ENCODE results near the gene HOXD13.

The HOXD13 gene

GRCh38 chr2:176133389-176133788 lies 40.9 kb downstream of the HOXD13 start:
- DNase-seq: no peak

- no peak for DNase-seq
Observed at GRCh38 chr2:176134035-176134434, 41.5 kb downstream of the HOXD13 start.

GRCh38 chr2:176135035-176135440 lies 42.5 kb downstream of the HOXD13 start:
- DNase-seq: no peak

- no peak for DNase-seq
Observed at GRCh38 chr2:176136374-176137251, 44.1 kb downstream of the HOXD13 start.

- DNase-seq: no peak
Observed at GRCh38 chr2:176137252-176137580, 44.7 kb downstream of the HOXD13 start.

DNA sequence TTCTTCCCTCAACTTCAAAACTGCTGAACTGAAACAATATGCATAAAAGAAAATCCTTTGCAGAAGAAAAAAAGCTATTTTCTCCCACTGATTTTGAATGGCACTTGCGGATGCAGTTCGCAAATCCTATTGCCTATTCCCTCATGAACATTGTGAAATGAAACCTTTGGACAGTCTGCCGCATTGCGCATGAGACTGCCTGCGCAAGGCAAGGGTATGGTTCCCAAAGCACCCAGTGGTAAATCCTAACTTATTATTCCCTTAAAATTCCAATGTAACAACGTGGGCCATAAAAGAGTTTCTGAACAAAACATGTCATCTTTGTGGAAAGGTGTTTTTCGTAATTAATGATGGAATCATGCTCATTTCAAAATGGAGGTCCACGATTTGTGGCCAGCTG lies 45.4 kb downstream of the HOXD13 start:
- DNase-seq: no peak

DNA sequence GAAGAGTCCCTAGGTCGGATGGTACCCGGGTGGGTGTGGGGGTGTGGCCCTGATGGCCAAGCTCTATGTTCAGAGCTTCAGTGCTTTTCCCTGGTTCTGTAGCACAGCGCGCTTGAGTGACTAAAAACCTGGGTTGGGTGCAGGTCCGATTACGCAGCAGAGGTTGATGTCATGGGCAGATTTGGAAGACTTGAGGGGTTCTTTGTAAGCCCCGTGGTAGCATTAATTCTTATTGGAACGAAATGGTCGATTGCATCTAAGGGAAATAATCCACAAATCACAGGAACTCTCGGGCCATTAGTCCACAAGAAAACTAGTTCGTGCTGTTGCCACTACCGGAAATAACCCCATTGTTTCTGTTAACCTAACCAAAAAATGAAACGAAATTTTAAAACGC lies 46.0 kb downstream of the HOXD13 start:
- no peak for DNase-seq

- DNase-seq: no peak
Observed at GRCh38 chr2:176138923-176139660, 46.6 kb downstream of the HOXD13 start.

DNA sequence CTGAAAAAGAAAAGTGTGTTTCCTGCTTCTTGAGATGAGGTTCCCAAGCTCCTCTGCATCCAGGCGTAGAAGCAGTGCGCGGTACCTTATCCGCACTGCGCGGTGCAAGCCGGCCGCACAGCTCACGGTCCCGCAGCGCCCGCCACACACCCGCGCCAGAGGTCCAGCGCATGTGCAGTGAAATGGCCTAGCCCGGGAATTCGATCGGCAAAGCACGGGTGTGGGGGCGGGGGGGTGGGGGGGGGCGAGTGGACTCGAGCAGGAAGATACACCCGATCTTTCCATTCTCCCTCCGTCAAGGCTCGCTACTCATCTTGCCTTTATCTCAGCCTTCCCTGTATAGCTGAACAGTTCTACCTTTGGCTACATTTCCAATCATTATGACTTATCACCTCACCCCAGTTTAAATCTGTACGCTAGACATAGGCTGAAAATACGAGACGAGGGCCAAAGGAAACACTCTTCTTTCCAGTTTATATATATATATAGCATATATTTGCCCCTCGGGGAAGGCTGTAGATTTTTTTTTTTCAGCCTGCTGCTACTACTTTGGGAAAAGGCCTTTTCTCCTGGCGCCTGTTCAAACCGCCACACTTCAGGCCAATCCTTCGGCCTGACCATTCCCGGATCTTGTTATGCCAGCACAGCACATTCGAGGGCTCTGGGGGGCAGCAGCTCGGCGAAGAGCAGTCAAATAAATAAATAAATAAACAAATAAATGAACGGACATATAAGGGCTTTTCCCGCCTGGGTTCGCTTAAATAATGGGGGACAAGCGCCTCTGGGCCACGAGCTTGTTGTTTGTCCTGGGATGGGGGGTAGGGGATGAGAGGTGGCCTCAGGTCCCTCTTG lies 47.4 kb downstream of the HOXD13 start:
- no peak for DNase-seq

GRCh38 chr2:176140513-176141317 lies 48.2 kb downstream of the HOXD13 start:
- DNase-seq: no peak

- DNase-seq: no peak
Observed at GRCh38 chr2:176142281-176142680, 49.8 kb downstream of the HOXD13 start.
